Neural cell (in vitro differentiated cells): ENCODE measurements around the gene KIFC3. TPM values are rescaled to one million over a fixed set of nuclear protein-coding genes. Genes with fewer than 3 reads are reported as not detected.

Experiments used
- H2AFZ ChIP-seq: fragments of 200-600, 300-800 bp; sonication (generic), shearing (Covaris generic); 2 replicates; pipeline ENCODE4 v1.6.0; 2014; ENCODE audit warnings: low read depth, mild to moderate bottlenecking, antibody characterized with exemption, low read length, moderate library complexity
- H3F3A ChIP-seq: fragments of 200-600 bp; shearing (Covaris generic); 2 replicates; pipeline ENCODE4 v1.6.1; 2016; ENCODE audit warnings: mild to moderate bottlenecking, moderate library complexity, mixed read lengths, antibody characterized with exemption, low read length; ENCODE audit not compliant: insufficient read depth, poor library complexity, severe bottlenecking
- H3K27ac ChIP-seq: fragments of 200-600, 300-800 bp; sonication (generic), shearing (Covaris generic); 2 replicates; pipeline ENCODE4 v1.5.1; 2014; ENCODE audit warnings: mild to moderate bottlenecking, low read length, moderate library complexity
- H3K27me3 ChIP-seq: fragments of 300-800, 200-600 bp; sonication (generic), shearing (Covaris generic); 2 replicates; pipeline ENCODE4 v1.6.0; 2014; ENCODE audit warnings: mild to moderate bottlenecking, low read depth, low read length, moderate library complexity; ENCODE audit not compliant: insufficient read depth
- H3K36me3 ChIP-seq: fragments of 300-800, 200-600 bp; sonication (generic), shearing (Covaris generic); 2 replicates; pipeline ENCODE4 v1.5.1; 2014; ENCODE audit warnings: mild to moderate bottlenecking, antibody characterized with exemption, low read length, moderate library complexity; ENCODE audit not compliant: insufficient read depth
- H3K4me2 ChIP-seq: fragments of 300-800, 200-600 bp; sonication (generic), shearing (Covaris generic); 2 replicates; pipeline ENCODE4 v1.6.0; 2014; ENCODE audit warnings: mild to moderate bottlenecking, low read length
- H3K4me3 ChIP-seq: fragments of 300-800, 200-600 bp; sonication (generic), shearing (Covaris generic); 2 replicates; pipeline ENCODE4 v1.5.1; 2014; ENCODE audit warnings: mild to moderate bottlenecking, low read length, moderate library complexity
- H3K79me2 ChIP-seq: fragments of 200-600 bp; shearing (Covaris generic); replicated peaks from 2 replicates; pipeline ENCODE4 v1.6.0; 2014; ENCODE audit warnings: mild to moderate bottlenecking, low read length, moderate library complexity; ENCODE audit not compliant: insufficient read depth
- H3K9ac ChIP-seq: fragments of 300-800, 200-600 bp; sonication (generic), shearing (Covaris generic); 2 replicates; pipeline ENCODE4 v1.6.1; 2016; ENCODE audit warnings: mild to moderate bottlenecking, low read length, mixed read lengths
- H3K9me2 ChIP-seq: fragments of 200-600 bp; shearing (Covaris generic); 2 replicates; pipeline ENCODE4 v1.6.1; 2016; ENCODE audit warnings: mild to moderate bottlenecking, low read length, mixed read lengths; ENCODE audit not compliant: insufficient read depth
- H3K9me3 ChIP-seq: fragments of 200-600, 300-800 bp; sonication (generic), shearing (Covaris generic); 2 replicates; pipeline ENCODE4 v1.6.1; 2016; ENCODE audit warnings: mild to moderate bottlenecking, mixed run types, low read length, moderate library complexity, mixed read lengths
- H4K20me1 ChIP-seq: fragments of 200-600 bp; shearing (Covaris generic); 2 replicates; pipeline ENCODE4 v1.6.1; 2016; ENCODE audit warnings: mild to moderate bottlenecking, mixed run types; ENCODE audit not compliant: insufficient read depth
- CTCF ChIP-seq: fragments of 450-650 bp; IDR thresholded peaks from 2 replicates; pipeline ENCODE4 v1.5.1; 2014; ENCODE audit warnings: antibody characterized with exemption, mild to moderate bottlenecking, moderate library complexity; ENCODE audit not compliant: poor library complexity, severe bottlenecking
- EP300 ChIP-seq: fragments of 450-650 bp; conservative IDR thresholded peaks from 2 replicates; pipeline ENCODE4 v1.6.1; 2014; ENCODE audit warnings: antibody characterized with exemption, mild to moderate bottlenecking, moderate library complexity; ENCODE audit not compliant: poor library complexity, severe bottlenecking
- EZH2 ChIP-seq: fragments of 200-600, 300-800 bp; shearing (Covaris generic), sonication (generic); IDR thresholded peaks from 2 replicates; pipeline ENCODE4 v1.6.1; 2014; ENCODE audit warnings: antibody characterized with exemption, low read length, borderline replicate concordance, mild to moderate bottlenecking; ENCODE audit not compliant: insufficient read depth, poor library complexity, severe bottlenecking
- MXI1 ChIP-seq: fragments of 450-650 bp; conservative IDR thresholded peaks from 2 replicates; pipeline ENCODE4 v1.6.1; 2014; ENCODE audit warnings: antibody characterized with exemption, mild to moderate bottlenecking; ENCODE audit not compliant: poor library complexity, severe bottlenecking
- POLR2AphosphoS5 ChIP-seq: IDR thresholded peaks from 2 replicates; pipeline ENCODE4 v1.6.1; 2012
- RAD21 ChIP-seq: fragments of 450-650 bp; conservative IDR thresholded peaks from 2 replicates; pipeline ENCODE4 v1.6.1; 2014; ENCODE audit warnings: antibody characterized with exemption, mild to moderate bottlenecking, moderate library complexity
- REST ChIP-seq: IDR thresholded peaks from 2 replicates; pipeline ENCODE4 v1.6.1; 2012; ENCODE audit warnings: borderline replicate concordance
- SMC3 ChIP-seq: fragments of 450-650 bp; conservative IDR thresholded peaks from 2 replicates; pipeline ENCODE4 v1.6.1; 2014; ENCODE audit warnings: antibody characterized with exemption, mild to moderate bottlenecking, moderate library complexity; ENCODE audit not compliant: poor library complexity
- TAF1 ChIP-seq: IDR thresholded peaks from 2 replicates; pipeline ENCODE4 v1.6.1; 2012; ENCODE audit warnings: low read depth
- polyA plus RNA-seq: library from polyadenylated mRNA; depleted of rRNA; stranded (reverse); fragments of >200 nt; gene quantifications from 2 replicates; pipeline ENCODE4 v1.2.3, GENCODE V29; 2014

The KIFC3 gene
- polyA plus RNA-seq, 1 donor from 2014 or later, result 29.7 TPM

- Histone ChIP-seq H3K4me3 (no peak overlapping the region), H3K9ac (no peak overlapping the region), H3K27me3 (no peaks in the 10 kb centered on the region), H2AFZ (no peak overlapping the region), H3K4me2 (no peak overlapping the region), H3F3A (no peaks in the 10 kb centered on the region), H4K20me1 (no peaks in the 10 kb centered on the region), H3K36me3 (no peaks in the 10 kb centered on the region), H3K9me2 (no peaks in the 10 kb centered on the region), H3K9me3 (no peaks in the 10 kb centered on the region), H3K27ac (no peak overlapping the region), H3K79me2 (no peaks in the 10 kb centered on the region)
- TF ChIP-seq EP300, result no peak
- TF ChIP-seq SMC3, result no peak
- no peak for TF ChIP-seq POLR2AphosphoS5
- TF ChIP-seq TAF1, result no peak
- TF ChIP-seq REST, result no peak
- no peak for TF ChIP-seq CTCF
- no peak for TF ChIP-seq MXI1
- no peak for TF ChIP-seq EZH2
- TF ChIP-seq RAD21, result no peak
Observed at GRCh38 chr16:57823836-57824235, 21.5 kb upstream of the KIFC3 start.

- TF ChIP-seq REST (no peak), CTCF (no peak), EZH2 (no peak), MXI1 (no peak), POLR2AphosphoS5 (no peak)
- no peaks in the 10 kb centered on the region for H3K36me3 ChIP-seq
- H3K4me3 ChIP-seq, result no peak overlapping the region
- H3F3A ChIP-seq, result no peaks in the 10 kb centered on the region
- H4K20me1 ChIP-seq, result no peaks in the 10 kb centered on the region
- H3K27ac ChIP-seq, result no peak overlapping the region
- no peaks in the 10 kb centered on the region for H3K79me2 ChIP-seq
- H3K4me2 ChIP-seq, result no peak overlapping the region
- H3K27me3 ChIP-seq, result no peaks in the 10 kb centered on the region
- H3K9me3 ChIP-seq, result no peaks in the 10 kb centered on the region
- no peak overlapping the region for H3K9ac ChIP-seq
- H2AFZ ChIP-seq, result no peak overlapping the region
- H3K9me2 ChIP-seq, result no peaks in the 10 kb centered on the region
Observed at GRCh38 chr16:57822856-57823255, 20.6 kb upstream of the KIFC3 start.
